ENCODE data around the gene CCNG1.
"Not testable (repeated sequence)": the region's sequence is repeated elsewhere in the genome, so short reads cannot be mapped to it uniquely, and the experiment has no call there.

The CCNG1 gene

GRCh38 chr5:163444526-163444925, 7.1 kb downstream of the CCNG1 start:
- no peak for DNase-seq

- DNase-seq, result no peak
These were observed 8.0 kb downstream of the CCNG1 start for GRCh38 chr5:163445345-163445744.

GRCh38 chr5:163447191-163447590, 9.8 kb downstream of the CCNG1 start:
- DNase-seq, result no peak

- DNase-seq, result no peak
These were observed 10.5 kb downstream of the CCNG1 start for GRCh38 chr5:163447875-163448274.

- DNase-seq, result no peak
These were observed 11.1 kb downstream of the CCNG1 start for GRCh38 chr5:163448491-163448890.

GRCh38 chr5:163451489-163451888, 14.1 kb downstream of the CCNG1 start:
- DNase-seq, result no peak

GRCh38 chr5:163453705-163454104, 16.3 kb downstream of the CCNG1 start:
- DNase-seq, result no peak

- DNase-seq, result not testable (repeated sequence)
These were observed 18.0 kb downstream of the CCNG1 start for GRCh38 chr5:163455406-163455805.

GRCh38 chr5:163456029-163456589, 18.7 kb downstream of the CCNG1 start:
- DNase-seq, result no peak

- no peak for DNase-seq
These were observed 19.4 kb downstream of the CCNG1 start for GRCh38 chr5:163456840-163457239.

- no peak for DNase-seq
These were observed 21.5 kb downstream of the CCNG1 start for GRCh38 chr5:163458778-163459385.

- DNase-seq, result no peak
These were observed 22.0 kb downstream of the CCNG1 start for GRCh38 chr5:163459462-163459818.

GRCh38 chr5:163459819-163460561, 22.6 kb downstream of the CCNG1 start, which contains the start of gene NUDCD2:
Gene NUDCD2, minus strand, starts transcription at chr5:163460102. Its CDS starts 52 bp downstream, at chr5:163460050.
- peak; percentile 80 to 100 (median 98) for DNase-seq

- peak in 1 of 14 donors; percentile 55 for DNase-seq
These were observed 23.3 kb downstream of the CCNG1 start, which contains the start of gene HMMR for GRCh38 chr5:163460562-163461171. Gene HMMR, plus strand, starts transcription at chr5:163460632. Its CDS starts 61 bp downstream, at chr5:163460693.

- no peak for DNase-seq
These were observed 25.7 kb downstream of the CCNG1 start for GRCh38 chr5:163463063-163463435.

- DNase-seq, result no peak
These were observed 30.3 kb downstream of the CCNG1 start for GRCh38 chr5:163467682-163468081.

GRCh38 chr5:163473635-163474243, 36.3 kb downstream of the CCNG1 start:
- no peak for DNase-seq

- DNase-seq, result no peak
These were observed 38.0 kb downstream of the CCNG1 start for GRCh38 chr5:163475411-163475810.

- DNase-seq, result no peak
These were observed 41.0 kb downstream of the CCNG1 start for GRCh38 chr5:163478126-163478981.

GRCh38 chr5:163478982-163479271, 41.5 kb downstream of the CCNG1 start:
- DNase-seq, result no peak

GRCh38 chr5:163489055-163489744, 51.8 kb downstream of the CCNG1 start:
- DNase-seq, result no peak

- DNase-seq, result no peak
These were observed 52.3 kb downstream of the CCNG1 start for GRCh38 chr5:163489745-163490075.

All from C1 segment of cervical spinal cord (tissue), 14 donors.